Measurements from ENCODE around the gene NT5DC3. TPM values are rescaled to one million over a fixed set of nuclear protein-coding genes. Genes with fewer than 3 reads are reported as not detected.
A peak's percentile ranks its signal among the peaks of the same experiment; 100 is the strongest.

NT5DC3 gene
- total RNA-seq, 2 donors from 2014 or later = 24.2 to 28.3 TPM

GRCh38 chr12:103846415-103846814 is 5.4 kb upstream of the NT5DC3 start:
- Histone ChIP-seq H3K27ac (ENCODE audit: low read depth, low read length) (no peak overlapping the region), H3K27me3 (ENCODE audit: control insufficient read depth, insufficient read depth, low read length, poor library complexity, severe bottlenecking) (peaks cover 10% of the 10 kb centered on the region), H3K36me3 (ENCODE audit: control insufficient read depth, insufficient read depth, low read length) (no peaks in the 10 kb centered on the region), H3K4me1 (ENCODE audit: control insufficient read depth, insufficient read depth, low read length) (no peaks in the 10 kb centered on the region), H3K4me3 (ENCODE audit: low read length) (no peak overlapping the region), H3K9me3 (ENCODE audit: control insufficient read depth, low read length) (no peaks in the 10 kb centered on the region), H3K9ac (ENCODE audit: extremely low read depth, low read length, poor library complexity, severe bottlenecking) (no peak overlapping the region)
- WGBS, 2 experiments (ENCODE audit: insufficient coverage in 1 of 2, insufficient read length in 1 of 2) = 93 to 95% methylated on average over 3 to 4 of the region's 4 CpGs
- Mint-ChIP-seq H3K27ac (no peak overlapping the region), H3K36me3 (ENCODE audit: low read depth) (no peaks in the 10 kb centered on the region), H3K4me1 (peaks cover 4% of the 10 kb centered on the region), H3K4me3 (no peak overlapping the region), H3K9me3 (no peaks in the 10 kb centered on the region), H3K27me3 (ENCODE audit: insufficient read depth) (peaks cover 9% of the 10 kb centered on the region)
- DNase-seq = no peak
- TF ChIP-seq, protein P1, sequence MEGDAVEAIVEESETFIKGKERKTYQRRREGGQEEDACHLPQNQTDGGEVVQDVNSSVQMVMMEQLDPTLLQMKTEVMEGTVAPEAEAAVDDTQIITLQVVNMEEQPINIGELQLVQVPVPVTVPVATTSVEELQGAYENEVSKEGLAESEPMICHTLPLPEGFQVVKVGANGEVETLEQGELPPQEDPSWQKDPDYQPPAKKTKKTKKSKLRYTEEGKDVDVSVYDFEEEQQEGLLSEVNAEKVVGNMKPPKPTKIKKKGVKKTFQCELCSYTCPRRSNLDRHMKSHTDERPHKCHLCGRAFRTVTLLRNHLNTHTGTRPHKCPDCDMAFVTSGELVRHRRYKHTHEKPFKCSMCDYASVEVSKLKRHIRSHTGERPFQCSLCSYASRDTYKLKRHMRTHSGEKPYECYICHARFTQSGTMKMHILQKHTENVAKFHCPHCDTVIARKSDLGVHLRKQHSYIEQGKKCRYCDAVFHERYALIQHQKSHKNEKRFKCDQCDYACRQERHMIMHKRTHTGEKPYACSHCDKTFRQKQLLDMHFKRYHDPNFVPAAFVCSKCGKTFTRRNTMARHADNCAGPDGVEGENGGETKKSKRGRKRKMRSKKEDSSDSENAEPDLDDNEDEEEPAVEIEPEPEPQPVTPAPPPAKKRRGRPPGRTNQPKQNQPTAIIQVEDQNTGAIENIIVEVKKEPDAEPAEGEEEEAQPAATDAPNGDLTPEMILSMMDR (conservative IDR thresholded peaks at IDR 0.05) = no peak

- Mint-ChIP-seq H3K27me3 (ENCODE audit: insufficient read depth) (peaks cover 11% of the 10 kb centered on the region), H3K27ac (no peak overlapping the region), H3K36me3 (ENCODE audit: low read depth) (no peaks in the 10 kb centered on the region), H3K9me3 (no peaks in the 10 kb centered on the region), H3K4me3 (no peak overlapping the region), H3K4me1 (peaks cover 9% of the 10 kb centered on the region)
- WGBS, 2 experiments (ENCODE audit: insufficient coverage in 1 of 2, insufficient read length in 1 of 2) = 91% methylated on average over 3 of the region's 3 CpGs; no CpG with 5 or more reads in 1 of the 2 experiments
- Histone ChIP-seq H3K9me3 (ENCODE audit: control insufficient read depth, low read length) (no peaks in the 10 kb centered on the region), H3K9ac (ENCODE audit: extremely low read depth, low read length, poor library complexity, severe bottlenecking) (no peak overlapping the region), H3K27ac (ENCODE audit: low read depth, low read length) (no peak overlapping the region), H3K27me3 (ENCODE audit: control insufficient read depth, insufficient read depth, low read length, poor library complexity, severe bottlenecking) (no peaks in the 10 kb centered on the region), H3K4me3 (ENCODE audit: low read length) (no peak overlapping the region), H3K36me3 (ENCODE audit: control insufficient read depth, insufficient read depth, low read length) (no peaks in the 10 kb centered on the region), H3K4me1 (ENCODE audit: control insufficient read depth, insufficient read depth, low read length) (no peaks in the 10 kb centered on the region)
- no peak for DNase-seq
- TF ChIP-seq, protein P1 (conservative IDR thresholded peaks at IDR 0.05) = no peak
Measured at GRCh38 chr12:103844305-103844704, 3.3 kb upstream of the NT5DC3 start.

GRCh38 chr12:103841690-103842584 is 903 bp upstream of the NT5DC3 start:
- H3K4me1 ChIP-seq (ENCODE audit: control insufficient read depth, insufficient read depth, low read length) = no peaks in the 10 kb centered on the region
- Mint-ChIP-seq H3K9me3 (no peaks in the 10 kb centered on the region), H3K27ac (peak overlapping the region; percentile 93), H3K4me3 (peak overlapping the region; percentile 85), H3K36me3 (ENCODE audit: low read depth) (peaks cover 15% of the 10 kb centered on the region), H3K27me3 (ENCODE audit: insufficient read depth) (peaks cover 8% of the 10 kb centered on the region), H3K4me1 (peaks cover 18% of the 10 kb centered on the region)
- H3K4me3 ChIP-seq (ENCODE audit: low read length) = peak overlapping the region; percentile 80
- no peak overlapping the region for H3K9ac ChIP-seq (ENCODE audit: extremely low read depth, low read length, poor library complexity, severe bottlenecking)
- no peaks in the 10 kb centered on the region for H3K27me3 ChIP-seq (ENCODE audit: control insufficient read depth, insufficient read depth, low read length, poor library complexity, severe bottlenecking)
- TF ChIP-seq, protein P1 (conservative IDR thresholded peaks at IDR 0.05) = no peak
- no peak overlapping the region for H3K27ac ChIP-seq (ENCODE audit: low read depth, low read length)
- no peaks in the 10 kb centered on the region for H3K36me3 ChIP-seq (ENCODE audit: control insufficient read depth, insufficient read depth, low read length)
- no peaks in the 10 kb centered on the region for H3K9me3 ChIP-seq (ENCODE audit: control insufficient read depth, low read length)
- peak; percentile 95 for DNase-seq
- 38 to 45% methylated on average over 10 to 20 of the region's 20 CpGs for WGBS, 2 experiments (ENCODE audit: insufficient coverage in 1 of 2, insufficient read length in 1 of 2)

Measured in endodermal cell (in vitro differentiated cells).